Forelimb muscle (tissue), 1 donor: ENCODE data around the gene KRTAP4-4. TPM values are rescaled to one million over a fixed set of nuclear protein-coding genes. Genes with fewer than 3 reads are reported as not detected.
"Not testable (repeated sequence)": the region's sequence is repeated elsewhere in the genome, so short reads cannot be mapped to it uniquely, and the experiment has no call there.

Experiments
- DNase-seq: peaks from one replicate; pipeline ENCODE4 v3.0.0-alpha.2; 2013; ENCODE audit warnings: low read depth
- polyA plus RNA-seq: library from polyadenylated mRNA; unstranded; fragments of 120-200 nt; gene quantifications from one replicate; pipeline ENCODE4 v1.2.1, GENCODE V29; 2013; ENCODE audit not compliant: insufficient read length

KRTAP4-4 gene
- polyA plus RNA-seq, result not detected

GRCh38 chr17:41160648-41161047, at the start of gene KRTAP4-4:
TSS of gene KRTAP4-4 (minus strand) at chr17:41160748. CDS start at chr17:41160691, 57 bp downstream.
- no peak for DNase-seq

- DNase-seq, result no peak
These were observed 39.0 kb upstream of the KRTAP4-4 start for GRCh38 chr17:41199421-41200078.

GRCh38 chr17:41196068-41196467, 35.5 kb upstream of the KRTAP4-4 start:
- DNase-seq, result no peak

GRCh38 chr17:41190328-41190727, 29.8 kb upstream of the KRTAP4-4 start:
- DNase-seq, result no peak

- not testable (repeated sequence) for DNase-seq
These were observed 29.3 kb upstream of the KRTAP4-4 start, which contains the start of gene KRTAP9-1 for GRCh38 chr17:41189837-41190318. TSS of gene KRTAP9-1 (plus strand) at chr17:41189887. CDS start at chr17:41189887, 0 bp downstream.

- DNase-seq, result no peak
These were observed 26.3 kb upstream of the KRTAP4-4 start for GRCh38 chr17:41186872-41187271.

- no peak for DNase-seq
These were observed 24.5 kb upstream of the KRTAP4-4 start for GRCh38 chr17:41185001-41185400.

GRCh38 chr17:41184480-41184961, 24.0 kb upstream of the KRTAP4-4 start, which contains the start of gene KRTAP4-1:
TSS of gene KRTAP4-1 (minus strand) at chr17:41184911. CDS start at chr17:41184854, 57 bp downstream.
- DNase-seq, result no peak

GRCh38 chr17:41178843-41179616, 18.5 kb upstream of the KRTAP4-4 start:
- no peak for DNase-seq

- DNase-seq, result no peak
These were observed 17.8 kb upstream of the KRTAP4-4 start for GRCh38 chr17:41178341-41178740.

- DNase-seq, result no peak
These were observed 17.3 kb upstream of the KRTAP4-4 start, which contains the start of gene KRTAP4-2 for GRCh38 chr17:41177727-41178271. TSS of gene KRTAP4-2 (minus strand) at chr17:41178221. CDS start at chr17:41178164, 57 bp downstream.

- DNase-seq, result no peak
These were observed 16.3 kb upstream of the KRTAP4-4 start for GRCh38 chr17:41176744-41177387.

- no peak for DNase-seq
These were observed 11.3 kb upstream of the KRTAP4-4 start for GRCh38 chr17:41171886-41172285.

- DNase-seq, result no peak
These were observed 7.6 kb upstream of the KRTAP4-4 start, which contains the start of gene KRTAP4-3 for GRCh38 chr17:41168121-41168520. TSS of gene KRTAP4-3 (minus strand) at chr17:41168221. CDS start at chr17:41168172, 49 bp downstream.

GRCh38 chr17:41167561-41167960, 7.0 kb upstream of the KRTAP4-4 start:
- no peak for DNase-seq

- no peak for DNase-seq
These were observed 3.3 kb upstream of the KRTAP4-4 start for GRCh38 chr17:41163828-41164227.

GRCh38 chr17:41160190-41160589, 358 bp downstream of the KRTAP4-4 start:
- DNase-seq, result not testable (repeated sequence)

- DNase-seq, result no peak
These were observed 6.7 kb downstream of the KRTAP4-4 start for GRCh38 chr17:41153856-41154255.

- no peak for DNase-seq
These were observed 9.0 kb downstream of the KRTAP4-4 start for GRCh38 chr17:41151525-41151924.

- no peak for DNase-seq
These were observed 10.5 kb downstream of the KRTAP4-4 start for GRCh38 chr17:41150026-41150425.

- no peak for DNase-seq
These were observed 10.9 kb downstream of the KRTAP4-4 start, which contains the start of gene KRTAP4-5 for GRCh38 chr17:41149652-41149985. TSS of gene KRTAP4-5 (minus strand) at chr17:41149825. CDS start at chr17:41149767, 58 bp downstream.
